HG02798 (cell line): ENCODE results near the gene NEO1.

Experiments
- ATAC-seq: cut with Tn5 transposase; IDR thresholded peaks from one replicate; pipeline ENCODE4 v1.9.1; 2021; ENCODE audit warnings: mild to moderate bottlenecking; ENCODE audit not compliant: unreplicated experiment, poor library complexity

The NEO1 gene

GRCh38 chr15:73247331-73247730 lies 195.1 kb downstream of the NEO1 start:
- ATAC-seq: no peak

DNA sequence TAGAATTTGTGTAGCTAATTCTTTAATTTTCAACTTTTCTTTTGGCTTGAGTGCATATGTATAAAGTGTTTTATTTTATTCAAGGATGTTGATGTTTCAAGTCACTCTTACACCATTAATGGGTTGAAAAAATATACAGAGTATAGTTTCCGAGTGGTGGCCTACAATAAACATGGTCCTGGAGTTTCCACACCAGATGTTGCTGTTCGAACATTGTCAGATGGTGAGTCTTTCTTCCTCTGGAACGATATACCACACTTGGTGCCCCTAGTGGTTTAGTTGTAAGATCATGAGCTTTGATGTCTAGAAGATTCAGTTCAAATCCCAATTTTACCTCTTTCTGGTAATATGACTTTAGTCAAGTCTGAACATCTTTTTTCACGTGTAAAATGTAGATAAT lies 197.2 kb downstream of the NEO1 start:
- ATAC-seq: no peak

- ATAC-seq: no peak
Observed at GRCh38 chr15:73254598-73254997, 202.3 kb downstream of the NEO1 start.

DNA sequence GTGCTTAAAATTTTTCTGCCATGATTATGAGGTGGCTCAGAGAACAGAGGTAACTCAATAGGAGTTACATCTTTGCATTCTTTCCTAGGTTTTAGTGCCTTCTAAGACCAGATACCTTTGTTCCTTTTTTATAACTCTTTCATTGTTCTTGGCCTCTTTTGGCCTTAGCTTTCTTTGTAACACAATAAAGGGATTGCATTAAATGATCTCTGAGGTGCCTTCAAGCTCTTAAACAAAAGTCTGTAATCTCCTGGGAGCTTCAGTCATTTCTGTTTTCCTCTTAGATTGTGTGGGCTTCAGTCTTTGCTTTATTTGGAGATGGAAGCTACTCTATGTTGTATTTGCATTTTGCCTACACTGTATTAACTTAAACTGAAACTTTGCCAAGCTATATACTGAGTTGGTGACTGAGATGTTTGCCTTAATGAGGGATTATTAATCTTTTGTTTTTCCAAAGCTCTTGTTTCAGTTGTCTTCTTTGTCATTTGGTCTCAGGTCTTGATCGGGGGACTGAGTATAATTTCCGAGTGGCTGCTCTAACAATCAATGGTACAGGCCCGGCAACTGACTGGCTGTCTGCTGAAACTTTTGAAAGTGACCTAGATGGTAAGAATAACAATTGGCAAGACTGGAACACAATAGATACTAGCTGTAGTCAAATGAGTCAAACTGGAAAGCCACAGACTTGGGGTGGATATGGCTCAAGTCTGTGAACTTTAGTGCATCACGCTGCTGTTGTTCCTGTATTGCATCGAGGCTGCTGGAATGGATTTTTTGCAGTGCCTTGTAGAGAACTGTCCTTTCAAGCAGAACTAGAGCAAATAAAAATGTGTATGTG lies 206.2 kb downstream of the NEO1 start:
- ATAC-seq: peak; percentile 60

DNA sequence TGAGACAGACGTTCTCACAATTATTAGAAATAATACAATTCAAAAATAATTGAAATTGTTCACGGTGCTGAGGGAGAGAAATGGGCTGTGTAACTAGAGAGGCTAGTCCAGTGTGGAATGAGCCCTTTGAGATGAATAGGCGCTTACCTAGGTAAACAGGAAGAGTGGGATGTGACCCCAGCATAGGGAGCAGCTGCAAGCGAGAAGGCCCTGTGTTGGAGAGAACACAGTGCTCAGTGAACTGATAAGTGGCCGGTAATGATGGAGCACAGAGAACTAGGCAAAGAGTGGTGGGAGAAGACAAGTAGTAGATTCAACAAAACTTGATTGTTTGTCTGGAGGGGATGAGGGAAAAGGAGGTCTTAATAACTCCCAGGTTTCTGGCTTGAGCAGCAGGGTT lies 212.6 kb downstream of the NEO1 start:
- no peak for ATAC-seq

DNA sequence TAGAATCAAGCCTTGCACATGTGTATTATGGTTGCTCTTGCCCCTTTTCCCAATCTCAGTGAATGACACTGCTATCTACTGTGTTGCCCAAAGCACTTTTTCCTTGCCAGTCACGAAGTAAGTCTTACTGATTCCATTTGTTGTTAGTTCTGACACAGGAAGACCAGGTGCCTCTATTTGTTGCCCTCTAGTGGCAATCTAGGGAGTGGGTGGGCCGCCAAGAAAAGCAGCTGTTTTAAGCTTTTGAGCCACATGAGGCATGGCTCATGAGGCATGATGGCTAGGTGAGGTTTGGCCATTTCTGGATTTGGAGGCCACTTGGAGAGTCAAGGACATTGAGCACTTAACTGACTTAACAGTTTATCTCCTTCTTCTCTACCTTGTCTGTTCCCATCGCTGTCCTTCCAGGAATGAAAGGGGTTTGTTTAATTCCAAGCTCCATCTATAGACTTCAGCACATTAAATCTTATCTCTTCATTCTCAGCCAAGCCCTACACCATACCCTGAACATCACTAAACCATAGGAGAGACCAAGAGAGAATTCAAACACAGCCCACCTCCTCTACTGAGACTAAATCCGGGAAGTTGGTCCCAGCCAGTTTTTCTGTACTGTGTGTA lies 213.4 kb downstream of the NEO1 start:
- no peak for ATAC-seq

- ATAC-seq: no peak
Observed at GRCh38 chr15:73268457-73268856, 216.2 kb downstream of the NEO1 start.

DNA sequence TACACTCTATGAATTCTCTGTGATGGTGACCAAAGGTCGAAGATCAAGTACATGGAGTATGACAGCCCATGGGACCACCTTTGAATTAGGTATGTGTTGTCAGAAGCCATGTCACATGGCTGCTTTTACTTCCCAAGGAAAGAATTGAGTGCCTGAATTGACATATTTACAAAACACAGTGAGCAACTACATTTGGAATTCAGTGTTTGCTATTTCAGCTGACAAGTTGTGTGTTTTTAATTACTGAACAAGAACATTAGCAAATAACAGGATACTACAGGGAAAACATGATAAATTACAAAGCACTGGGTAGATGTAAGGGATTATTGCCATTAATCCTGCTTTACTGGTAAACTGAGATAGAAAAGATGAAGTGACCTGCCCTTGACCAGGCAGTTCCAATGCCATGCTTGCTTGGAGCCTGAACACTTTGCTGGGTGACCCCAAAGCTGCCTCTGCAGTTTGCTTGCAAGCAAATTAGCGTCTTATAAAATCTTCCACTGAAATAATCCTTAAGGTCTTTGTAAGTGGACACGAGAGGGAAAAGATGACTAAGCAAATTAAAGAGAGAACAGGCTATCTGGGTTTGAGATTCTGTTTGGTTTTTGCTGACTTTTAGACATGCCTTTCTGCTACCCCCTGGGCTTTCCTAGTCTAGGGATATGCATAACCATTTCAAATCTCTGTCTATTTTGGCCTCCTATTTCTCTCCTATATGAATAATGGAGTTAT lies 218.3 kb downstream of the NEO1 start:
- no peak for ATAC-seq

- peak; percentile 39 for ATAC-seq
Observed at GRCh38 chr15:73273181-73274002, 221.1 kb downstream of the NEO1 start.

DNA sequence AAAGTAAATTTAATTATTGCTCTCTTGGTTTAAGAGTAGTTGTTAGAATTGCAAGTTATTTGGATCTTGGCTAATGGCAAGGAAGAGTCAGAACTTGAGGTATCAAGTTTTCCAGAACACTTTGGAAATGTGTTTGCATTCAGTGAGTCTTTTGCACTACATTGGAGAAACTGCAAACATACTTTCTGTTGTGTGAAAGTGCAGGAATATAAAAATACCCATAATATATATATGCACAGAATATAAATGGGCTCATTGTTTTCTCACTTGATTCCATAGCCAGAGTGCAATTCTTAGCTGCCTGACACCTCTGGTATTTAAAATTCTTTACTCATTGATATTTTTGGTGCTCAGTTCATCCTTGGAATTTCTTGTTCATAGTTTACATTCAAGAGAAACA lies 223.6 kb downstream of the NEO1 start:
- ATAC-seq: no peak

- ATAC-seq: no peak
Observed at GRCh38 chr15:73282567-73283365, 230.5 kb downstream of the NEO1 start.

DNA sequence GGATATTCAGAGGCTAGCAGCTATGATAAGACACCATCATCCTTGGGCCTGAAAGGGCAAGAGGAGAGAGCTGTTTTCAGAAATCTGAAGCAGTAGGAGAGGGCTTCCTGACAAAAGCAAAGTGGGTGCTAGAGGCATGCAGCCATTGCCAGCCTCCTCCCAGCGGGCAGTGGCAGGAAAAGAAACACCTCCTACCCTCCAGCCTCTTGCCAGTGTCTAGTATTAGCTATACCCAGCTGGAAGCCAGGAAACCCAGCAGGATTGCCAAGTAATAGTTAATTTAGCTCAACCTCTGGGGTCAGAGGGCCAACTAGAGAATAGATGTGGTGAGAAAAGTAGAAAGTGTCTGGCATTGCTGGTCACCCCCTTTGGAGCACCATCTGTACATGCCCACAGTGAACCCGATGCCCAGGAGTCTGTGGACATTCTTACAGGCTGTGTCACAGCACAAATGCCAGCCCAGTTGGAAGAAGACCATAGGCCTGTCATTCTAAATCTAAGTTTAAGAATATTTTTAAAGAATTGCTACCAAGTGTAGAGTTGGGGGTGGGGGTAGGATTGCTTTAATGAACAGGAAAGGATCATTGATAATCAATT lies 231.2 kb downstream of the NEO1 start:
- no peak for ATAC-seq

- no peak for ATAC-seq
Observed at GRCh38 chr15:73284090-73284716, 231.9 kb downstream of the NEO1 start.

- ATAC-seq: no peak
Observed at GRCh38 chr15:73286311-73286710, 234.0 kb downstream of the NEO1 start.

- ATAC-seq: no peak
Observed at GRCh38 chr15:73287019-73287418, 234.8 kb downstream of the NEO1 start.

GRCh38 chr15:73291441-73291840 lies 239.2 kb downstream of the NEO1 start:
- ATAC-seq: no peak

GRCh38 chr15:73293773-73294172 lies 241.5 kb downstream of the NEO1 start:
- ATAC-seq: no peak

DNA sequence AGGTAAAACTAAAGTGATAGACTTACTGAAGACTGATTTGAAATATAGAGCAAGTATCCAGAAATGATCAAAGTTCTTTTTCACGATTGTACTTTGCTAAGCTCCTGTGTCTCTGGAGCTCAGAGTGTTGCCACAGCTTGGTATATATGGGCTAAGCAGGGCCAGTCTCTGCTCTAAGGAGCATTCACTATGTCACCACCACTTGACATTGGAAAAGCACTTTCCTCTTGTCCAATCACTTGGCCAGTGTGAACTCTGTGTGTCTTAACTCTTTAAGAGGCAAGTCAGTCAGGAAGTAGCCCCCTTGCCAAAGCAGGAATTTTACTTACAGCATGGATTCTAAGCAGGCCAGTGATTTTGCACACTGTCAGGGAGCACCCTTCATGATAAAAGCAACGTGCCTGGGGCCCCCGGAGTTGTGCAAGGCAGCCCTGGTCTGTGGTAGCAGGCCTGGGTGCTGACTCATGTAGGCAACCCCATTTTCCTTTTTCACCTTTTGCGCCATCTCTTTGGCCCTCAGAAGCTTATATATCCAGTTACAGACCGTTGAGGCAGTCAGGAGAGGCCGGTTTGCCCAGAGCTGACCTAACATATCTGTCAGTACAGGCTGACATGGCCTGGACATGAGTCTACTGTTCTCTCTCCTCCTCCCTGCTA lies 243.5 kb downstream of the NEO1 start:
- no peak for ATAC-seq
